ENCODE measurements around the gene CNTROB.

The CNTROB gene, protein sequence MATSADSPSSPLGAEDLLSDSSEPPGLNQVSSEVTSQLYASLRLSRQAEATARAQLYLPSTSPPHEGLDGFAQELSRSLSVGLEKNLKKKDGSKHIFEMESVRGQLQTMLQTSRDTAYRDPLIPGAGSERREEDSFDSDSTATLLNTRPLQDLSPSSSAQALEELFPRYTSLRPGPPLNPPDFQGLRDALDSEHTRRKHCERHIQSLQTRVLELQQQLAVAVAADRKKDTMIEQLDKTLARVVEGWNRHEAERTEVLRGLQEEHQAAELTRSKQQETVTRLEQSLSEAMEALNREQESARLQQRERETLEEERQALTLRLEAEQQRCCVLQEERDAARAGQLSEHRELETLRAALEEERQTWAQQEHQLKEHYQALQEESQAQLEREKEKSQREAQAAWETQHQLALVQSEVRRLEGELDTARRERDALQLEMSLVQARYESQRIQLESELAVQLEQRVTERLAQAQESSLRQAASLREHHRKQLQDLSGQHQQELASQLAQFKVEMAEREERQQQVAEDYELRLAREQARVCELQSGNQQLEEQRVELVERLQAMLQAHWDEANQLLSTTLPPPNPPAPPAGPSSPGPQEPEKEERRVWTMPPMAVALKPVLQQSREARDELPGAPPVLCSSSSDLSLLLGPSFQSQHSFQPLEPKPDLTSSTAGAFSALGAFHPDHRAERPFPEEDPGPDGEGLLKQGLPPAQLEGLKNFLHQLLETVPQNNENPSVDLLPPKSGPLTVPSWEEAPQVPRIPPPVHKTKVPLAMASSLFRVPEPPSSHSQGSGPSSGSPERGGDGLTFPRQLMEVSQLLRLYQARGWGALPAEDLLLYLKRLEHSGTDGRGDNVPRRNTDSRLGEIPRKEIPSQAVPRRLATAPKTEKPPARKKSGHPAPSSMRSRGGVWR

DNA sequence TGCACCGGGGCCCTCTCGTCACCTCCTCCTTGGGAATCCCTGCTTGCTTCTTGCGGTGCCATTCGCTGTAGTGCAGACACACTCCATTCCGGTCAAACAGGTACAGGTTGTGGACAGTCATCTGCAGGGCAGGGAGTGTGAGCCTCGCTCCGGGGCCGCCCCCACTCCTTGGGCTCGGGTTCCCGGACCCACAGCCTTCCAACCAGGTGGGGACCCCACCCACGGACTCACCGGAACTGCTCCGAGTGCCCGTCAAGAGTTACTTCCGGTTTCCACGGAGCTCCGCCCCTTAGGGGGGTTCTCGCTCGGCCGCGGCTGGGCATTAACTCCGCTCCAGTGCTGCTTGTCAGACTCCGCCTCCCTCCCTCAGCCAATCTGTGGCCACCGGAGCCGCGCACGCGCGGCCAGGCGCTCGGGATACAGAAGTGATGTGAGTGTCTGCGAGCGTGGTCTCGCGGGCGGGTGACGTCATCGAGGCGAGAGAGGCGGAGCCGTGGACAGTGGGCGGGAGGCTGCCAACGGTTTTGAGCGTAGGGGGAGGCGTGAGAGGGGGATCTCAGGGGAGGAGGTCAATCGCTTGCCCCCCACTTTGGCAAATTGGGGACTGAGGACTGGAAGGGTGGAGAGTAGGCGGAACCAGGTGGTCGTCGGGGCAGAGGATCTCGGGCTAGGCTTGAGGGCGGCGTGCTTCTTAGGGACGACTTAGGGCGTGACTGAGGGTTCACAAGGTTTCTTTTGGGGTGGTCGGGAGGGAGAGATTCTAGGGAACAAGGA, at the start of gene CNTROB, which contains the start of gene TRAPPC1:
Gene CNTROB (plus strand): TSS at position 498 of the 774 bp plus-strand sequence. CDS start 874 bp downstream, outside the sequence.
Gene TRAPPC1 (minus strand): TSS at position 238 of the 774 bp plus-strand sequence. CDS start 117 bp downstream, at position 121.
- peak; percentile 100 for DNase-seq

DNA sequence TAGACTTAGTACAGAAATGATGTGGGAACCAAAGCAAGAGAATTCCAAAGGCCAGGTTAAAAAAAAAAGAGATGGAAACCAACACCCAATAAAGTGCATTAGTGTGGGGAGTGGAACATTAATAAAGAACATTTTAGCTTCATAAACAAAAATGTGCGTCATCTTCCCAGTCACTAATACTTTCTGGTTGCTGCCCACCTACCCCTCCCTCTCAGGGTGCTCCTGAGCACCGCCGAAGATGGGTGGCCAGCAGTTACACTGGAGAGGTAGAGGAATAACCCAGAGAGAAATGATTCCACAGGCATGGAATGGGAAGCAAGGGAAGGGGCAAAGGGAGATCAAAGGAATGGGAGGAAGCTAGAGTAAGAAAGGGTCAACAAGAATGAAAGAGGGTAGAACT, 49.4 kb upstream of the CNTROB start:
- DNase-seq: no peak

DNA sequence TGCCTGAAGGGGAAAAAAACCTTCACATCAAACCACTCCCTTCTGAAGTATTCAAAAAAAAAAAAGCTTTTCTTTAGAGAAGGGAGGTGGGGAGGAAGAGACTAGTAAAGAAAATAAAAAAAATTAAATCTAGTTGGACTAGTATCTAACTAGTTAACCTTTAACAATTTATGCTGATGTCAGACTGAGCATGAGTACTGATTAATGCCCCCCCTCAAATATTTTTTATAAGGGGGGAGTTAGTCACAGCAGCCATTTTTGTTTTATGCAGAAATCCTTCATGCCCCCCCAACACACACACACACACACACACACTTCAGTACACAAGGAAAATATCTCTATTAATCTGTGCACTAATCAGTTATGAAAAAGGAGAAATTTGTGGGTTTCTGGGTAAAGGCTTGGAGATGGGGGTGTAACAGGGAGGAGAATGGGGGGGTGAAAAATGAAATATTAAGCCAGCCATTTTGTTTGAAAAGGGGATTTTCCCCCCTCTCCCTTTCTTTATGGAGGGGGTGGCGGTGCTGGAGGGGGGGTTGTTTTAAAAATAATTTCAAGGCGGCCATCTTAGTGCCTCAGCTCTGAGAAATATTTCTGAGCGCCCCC, 48.1 kb upstream of the CNTROB start:
- DNase-seq: peak; percentile 30

DNA sequence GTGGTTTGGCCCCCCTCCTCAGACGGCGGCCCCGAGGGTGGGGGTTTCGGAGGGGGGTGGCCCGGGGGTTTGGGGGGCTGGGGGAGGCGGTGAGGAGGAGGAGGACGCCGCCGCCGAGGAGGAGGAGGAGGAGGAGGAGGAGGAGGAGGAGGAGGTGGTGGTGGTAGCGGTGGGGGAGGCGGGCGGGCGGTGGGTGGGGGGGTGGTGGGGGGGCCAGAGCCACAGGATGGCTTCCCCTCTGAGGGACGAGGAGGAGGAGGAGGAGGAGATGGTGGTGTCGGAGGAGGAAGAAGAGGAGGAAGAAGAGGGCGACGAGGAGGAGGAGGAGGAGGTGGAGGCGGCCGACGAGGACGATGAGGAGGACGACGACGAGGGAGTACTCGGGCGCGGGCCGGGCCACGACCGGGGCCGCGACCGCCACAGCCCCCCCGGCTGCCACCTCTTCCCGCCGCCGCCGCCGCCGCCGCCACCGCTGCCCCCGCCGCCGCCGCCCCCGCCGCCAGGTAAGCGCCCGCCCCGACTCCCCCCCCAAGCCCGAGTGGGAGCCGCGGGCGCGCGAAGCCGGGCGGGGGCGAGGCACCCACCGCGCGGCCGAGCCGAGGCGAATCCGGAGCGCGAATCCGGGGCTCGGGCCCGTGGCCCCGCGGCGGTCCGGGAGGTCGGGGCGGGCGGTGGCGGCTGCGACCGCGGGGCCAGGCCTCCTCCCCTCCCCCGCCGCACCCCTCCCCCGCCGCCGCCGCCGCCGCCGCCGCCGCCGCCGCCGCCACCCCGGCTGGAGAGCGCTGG, 47.2 kb upstream of the CNTROB start:
- peak; percentile 34 for DNase-seq

DNA sequence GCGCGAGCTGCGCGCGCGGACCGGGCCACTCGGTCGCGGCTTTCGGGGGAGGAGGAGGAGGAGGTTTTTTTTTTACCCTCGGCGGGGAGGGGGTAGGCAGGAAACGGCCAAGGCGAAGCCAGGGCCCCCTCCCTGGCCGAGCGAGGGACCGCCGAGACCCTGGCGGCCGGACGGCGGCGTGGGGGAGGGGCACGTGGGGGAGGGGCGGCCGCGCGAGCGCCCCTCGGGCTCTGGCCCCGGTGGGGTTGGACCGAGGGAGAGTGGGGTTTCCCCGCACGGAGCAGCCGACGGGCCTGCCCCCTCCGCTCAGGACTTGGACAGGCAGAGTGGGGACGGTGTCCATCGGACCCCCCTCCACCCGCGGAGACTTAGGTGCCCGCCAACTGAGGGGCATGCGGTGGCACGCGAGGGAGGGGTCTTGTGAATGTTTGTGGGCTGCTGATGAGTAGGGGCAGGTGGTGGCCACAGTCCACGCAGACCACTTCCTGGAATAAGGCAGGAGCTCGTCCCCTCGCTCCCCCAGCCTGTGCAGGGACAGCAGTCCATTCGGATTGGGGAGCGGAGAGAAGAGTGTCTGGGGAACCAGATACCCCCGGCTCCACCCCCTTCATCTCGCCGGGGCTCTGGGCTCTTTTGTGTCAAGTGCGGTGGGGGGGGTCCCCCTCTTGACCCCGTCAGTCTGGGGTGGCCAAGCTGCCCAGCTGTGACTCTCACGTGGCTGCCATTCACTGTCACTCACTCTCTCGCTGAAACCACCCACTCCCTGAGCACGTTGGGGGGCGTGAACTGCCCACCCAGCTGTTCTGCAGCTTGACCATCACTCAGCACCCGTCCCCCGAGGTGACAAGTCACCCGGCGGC, 46.4 kb upstream of the CNTROB start:
- DNase-seq: peak; percentile 61

DNA sequence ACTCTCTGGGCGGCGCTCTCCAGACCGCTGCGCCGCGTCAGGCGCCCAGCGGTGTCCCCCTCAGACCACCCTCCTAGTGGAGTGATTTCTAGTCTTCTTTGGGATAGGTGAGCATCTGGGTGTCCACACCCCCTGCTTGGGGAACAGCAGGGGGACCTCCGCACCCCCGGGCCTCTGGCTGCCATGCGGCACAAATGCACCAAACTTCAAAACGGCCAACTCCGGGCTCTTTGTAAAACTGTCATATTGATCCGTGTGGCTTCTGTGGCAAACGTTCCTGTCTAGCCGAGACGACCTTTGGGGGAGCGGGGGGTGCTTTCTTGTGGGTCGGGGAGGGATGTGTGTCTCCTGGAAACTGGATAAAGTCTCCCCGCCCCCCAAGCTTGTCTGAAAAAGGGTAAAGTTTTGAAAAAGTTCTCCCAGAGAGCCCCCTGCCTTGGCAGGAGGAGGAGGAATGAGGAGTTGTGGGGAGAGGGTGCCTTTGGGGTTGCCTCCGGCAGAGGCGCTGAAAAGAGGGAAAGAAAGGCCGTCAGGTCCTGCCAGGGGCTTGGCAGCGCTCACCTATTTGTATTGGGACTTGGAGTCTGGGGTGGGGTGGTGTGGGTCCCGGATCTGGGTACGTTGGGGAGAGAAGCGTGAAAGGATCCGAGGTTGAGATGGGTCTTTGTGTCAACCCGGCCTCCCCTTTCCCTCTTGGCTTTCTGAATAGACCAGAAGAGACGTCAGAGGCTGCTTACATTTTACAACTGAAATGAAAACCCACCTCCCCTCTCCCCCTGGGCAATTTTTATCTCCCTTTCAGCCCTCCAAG, 45.6 kb upstream of the CNTROB start:
- peak; percentile 49 for DNase-seq

DNA sequence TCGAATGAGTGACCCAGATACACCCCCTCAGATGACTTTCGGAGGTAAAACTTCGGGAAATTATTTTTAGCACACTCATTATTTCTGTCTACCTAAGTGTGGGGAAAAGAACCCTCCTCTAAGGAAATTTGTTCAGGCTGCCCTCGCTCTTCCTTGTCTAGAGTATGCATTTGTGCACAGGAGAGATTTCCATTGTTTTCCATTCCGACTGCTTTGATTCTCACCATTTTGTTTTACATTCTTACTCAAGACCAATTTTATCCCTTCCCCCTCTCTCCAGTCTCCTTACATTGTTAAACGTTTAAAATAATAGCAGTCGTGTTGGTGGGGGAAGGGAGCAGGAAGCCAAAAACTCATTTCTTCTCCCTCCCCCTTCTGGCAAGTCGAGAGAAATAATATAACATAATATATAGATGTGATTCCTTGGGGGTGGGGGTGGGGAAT, 44.9 kb upstream of the CNTROB start:
- no peak for DNase-seq

DNA sequence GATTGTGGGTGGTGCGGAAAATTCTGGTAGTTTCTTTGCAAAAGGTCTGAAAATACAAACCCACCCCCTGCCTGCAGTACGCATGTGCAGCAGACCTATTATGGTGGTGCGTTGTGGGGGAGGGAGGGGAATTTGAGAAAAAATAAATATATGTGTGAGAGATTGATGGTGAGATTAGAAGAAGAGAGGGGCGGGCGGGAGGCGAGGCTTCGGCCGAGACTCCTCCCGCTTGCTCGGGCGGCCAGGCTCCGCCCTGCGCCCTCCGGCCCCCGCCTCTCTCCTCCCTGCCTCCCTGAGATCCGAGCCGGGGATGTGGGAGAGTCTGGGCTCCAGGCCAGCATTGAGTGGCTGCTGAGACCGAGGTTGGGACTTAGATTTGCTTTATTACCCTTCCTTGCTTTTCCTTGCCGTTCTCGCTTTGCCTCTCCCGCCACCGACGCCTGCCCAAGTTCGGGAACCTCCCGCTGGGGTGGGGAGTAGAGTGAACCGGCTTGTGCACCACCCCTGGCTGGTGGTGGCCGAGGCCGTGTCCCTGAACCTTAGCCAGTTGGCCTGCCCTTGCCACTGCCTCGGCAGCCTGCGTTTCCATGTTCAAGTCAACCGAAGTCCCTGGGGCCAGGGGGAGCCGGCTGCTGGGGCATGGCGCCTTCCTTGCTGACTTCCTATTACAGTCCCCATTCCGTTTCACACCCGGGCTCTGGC, 44.4 kb upstream of the CNTROB start:
- DNase-seq: peak; percentile 92

DNA sequence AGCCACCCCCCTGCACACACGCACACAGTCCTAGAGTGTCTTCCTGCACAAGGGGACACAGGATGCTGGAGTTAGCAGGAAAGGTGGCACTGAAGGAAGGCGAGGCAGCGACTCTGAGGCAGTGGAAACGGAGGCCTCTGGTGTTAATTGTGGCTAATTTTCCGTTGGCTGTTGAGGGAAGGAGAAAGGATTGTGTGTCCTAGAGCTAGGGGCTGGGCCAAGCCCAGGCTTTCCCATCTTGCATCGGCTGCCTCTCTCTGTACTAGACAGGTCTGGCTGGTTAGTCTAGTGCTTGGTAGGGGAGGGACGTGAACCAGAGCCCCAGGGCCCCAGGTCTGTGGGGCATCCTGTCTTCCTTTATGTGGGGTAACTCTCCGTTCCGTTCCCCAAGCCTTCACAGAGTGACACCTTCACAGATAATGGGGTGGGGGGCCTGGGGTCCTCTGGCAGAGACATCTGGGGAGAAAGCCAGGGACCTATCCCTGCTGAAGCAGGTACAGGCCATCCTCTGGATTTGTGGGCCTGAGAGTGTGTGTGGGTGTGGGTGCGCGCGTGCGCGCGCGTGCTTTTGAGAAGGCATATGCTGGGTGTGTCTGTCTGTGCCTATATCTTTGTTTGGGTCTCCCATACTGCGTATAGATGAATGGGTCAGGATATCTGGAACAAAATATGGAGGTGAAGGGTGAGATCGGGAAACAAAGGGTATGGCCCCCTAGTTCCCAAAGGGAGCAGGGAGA, 43.7 kb upstream of the CNTROB start, which contains the start of gene CHD3:
Gene CHD3 (plus strand): TSS at position 606 of the 737 bp plus-strand sequence. CDS start 212 bp downstream, outside the sequence.
- DNase-seq: peak; percentile 68

DNA sequence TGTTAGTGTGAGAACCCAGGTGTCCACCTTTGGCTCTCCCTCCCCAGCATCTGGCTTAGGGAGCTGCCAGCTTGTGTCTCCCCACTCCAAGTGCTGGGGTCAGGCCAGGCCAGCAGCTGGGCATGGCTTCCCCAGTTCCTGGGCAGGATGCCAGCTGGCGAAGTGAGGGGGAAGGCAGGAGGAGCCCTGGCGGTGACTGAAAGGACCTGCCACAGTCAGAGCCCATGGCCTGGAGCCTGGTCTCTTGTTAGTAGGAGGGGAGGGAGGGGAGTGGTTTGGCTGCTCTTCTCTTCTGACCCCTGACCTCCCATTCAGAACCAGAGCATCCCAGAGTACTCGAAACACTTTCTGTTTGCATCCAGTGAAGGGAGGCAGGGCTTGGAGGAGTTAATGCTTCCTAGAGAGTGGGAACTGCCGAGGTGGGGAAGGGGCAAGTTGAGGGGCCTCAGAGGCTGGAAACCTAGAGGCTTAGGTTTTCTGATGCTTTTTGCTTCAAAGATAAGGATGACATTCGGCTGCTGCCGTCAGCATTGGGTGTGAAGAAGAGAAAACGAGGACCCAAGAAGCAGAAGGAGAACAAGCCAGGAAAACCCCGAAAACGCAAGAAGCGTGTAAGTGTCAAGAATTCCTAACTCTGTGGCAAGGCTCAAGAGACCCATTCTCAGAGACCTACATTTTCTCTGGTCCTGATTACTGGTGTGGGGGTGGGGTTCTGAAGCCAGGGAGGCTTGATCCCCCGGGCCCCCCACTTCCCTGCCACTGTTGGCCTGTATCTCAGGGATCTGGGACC, 42.6 kb upstream of the CNTROB start:
- DNase-seq: peak; percentile 25

DNA sequence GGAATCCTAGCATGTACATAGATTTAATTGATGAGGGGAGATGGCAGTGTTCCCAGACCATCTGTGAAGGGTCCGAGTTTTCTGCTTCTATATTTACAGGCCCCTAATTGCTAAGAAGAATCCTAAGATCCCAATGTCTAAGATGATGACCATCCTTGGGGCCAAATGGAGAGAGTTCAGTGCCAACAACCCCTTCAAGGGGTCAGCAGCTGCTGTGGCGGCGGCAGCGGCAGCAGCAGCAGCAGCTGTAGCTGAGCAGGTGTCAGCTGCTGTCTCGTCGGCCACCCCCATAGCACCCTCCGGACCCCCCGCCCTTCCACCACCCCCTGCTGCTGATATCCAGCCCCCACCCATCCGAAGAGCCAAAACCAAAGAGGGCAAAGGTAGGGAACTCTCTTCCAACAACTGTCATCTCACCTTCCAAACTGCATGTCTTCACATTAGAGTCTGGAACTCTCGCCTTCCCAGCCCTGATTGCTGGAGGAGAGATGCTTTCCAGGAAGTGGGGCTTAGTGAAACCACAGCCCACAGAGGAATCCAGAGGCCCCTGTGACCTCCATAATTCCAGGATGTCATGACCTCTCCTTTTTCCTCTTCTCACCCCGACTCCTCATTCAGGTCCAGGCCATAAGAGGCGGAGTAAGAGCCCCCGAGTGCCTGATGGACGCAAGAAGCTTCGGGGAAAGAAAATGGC, 38.7 kb upstream of the CNTROB start:
- DNase-seq: no peak

DNA sequence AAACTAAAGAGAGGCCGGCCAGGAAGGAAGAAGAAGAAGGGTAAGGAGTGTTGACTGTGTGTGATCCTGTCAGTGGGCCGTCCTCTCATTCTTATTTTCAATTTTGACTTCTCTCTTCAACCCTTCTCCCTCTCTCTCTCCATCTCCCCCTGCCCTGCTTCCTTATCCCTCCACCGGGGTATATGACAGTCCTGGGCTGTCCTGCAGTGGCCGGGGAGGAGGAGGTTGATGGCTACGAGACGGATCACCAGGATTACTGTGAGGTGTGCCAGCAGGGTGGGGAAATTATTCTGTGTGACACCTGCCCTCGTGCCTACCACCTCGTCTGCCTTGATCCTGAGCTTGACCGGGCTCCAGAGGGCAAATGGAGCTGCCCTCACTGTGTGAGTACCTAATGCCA, 37.8 kb upstream of the CNTROB start:
- DNase-seq: no peak

DNA sequence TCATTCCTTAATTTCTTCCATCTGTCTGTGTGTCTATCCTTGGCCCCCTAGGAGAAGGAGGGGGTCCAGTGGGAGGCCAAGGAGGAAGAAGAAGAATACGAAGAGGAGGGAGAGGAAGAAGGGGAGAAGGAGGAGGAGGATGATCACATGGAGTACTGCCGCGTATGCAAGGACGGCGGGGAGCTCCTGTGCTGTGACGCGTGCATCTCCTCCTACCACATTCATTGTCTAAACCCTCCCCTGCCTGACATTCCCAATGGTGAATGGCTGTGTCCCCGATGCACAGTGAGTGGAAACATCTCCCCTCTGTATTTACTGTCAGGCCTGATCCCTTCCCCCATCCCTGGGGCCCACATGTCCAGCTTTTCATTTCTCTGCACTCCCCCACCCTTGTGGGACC, 37.1 kb upstream of the CNTROB start:
- no peak for DNase-seq

DNA sequence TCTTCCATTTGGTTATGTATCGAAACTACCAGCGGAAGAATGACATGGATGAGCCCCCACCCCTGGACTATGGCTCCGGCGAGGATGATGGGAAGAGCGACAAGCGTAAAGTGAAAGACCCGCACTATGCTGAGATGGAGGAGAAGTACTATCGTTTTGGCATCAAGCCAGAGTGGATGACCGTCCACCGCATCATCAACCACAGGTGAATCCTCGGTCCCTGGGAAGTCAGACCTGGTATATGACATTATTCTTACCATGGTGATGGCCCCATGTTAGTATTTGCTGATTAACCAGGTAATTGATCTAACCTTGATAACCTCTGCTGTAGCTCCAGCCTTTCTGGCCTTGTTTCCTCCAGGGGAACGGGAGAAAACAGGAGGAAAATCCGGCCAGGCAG, 34.9 kb upstream of the CNTROB start:
- DNase-seq: no peak

DNA sequence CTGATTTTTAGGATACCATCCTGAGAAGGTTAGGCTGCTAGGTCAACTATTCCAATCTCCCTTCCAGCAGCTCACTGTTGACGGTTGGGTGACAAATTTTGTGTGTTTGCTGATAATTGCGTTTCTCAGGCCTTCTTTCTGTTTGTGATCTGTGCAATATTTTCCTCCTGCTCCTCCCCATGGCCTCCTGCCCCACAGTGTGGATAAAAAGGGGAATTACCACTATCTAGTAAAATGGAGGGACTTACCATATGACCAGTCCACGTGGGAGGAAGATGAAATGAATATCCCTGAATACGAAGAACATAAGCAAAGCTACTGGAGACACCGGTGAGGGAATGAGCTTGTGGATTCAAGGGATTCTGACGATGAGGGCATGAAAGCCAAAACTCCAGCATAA, 34.2 kb upstream of the CNTROB start:
- DNase-seq: no peak
